Cardiac muscle cell (in vitro differentiated cells and primary cell): ENCODE results near the gene CACNB4. TPM values are rescaled to one million over a fixed set of nuclear protein-coding genes. Genes with fewer than 3 reads are reported as not detected.

Source experiments
- DNase-seq, 2 donors: peaks; one replicate each; pipeline versions ENCODE4 v3.0.0 to v3.0.0-alpha.2; 2010 to 2017; ENCODE audit warnings: low read depth in 1 of 2, low spot score in 1 of 2
- H3K27ac ChIP-seq: fragments of 200-600 bp; sonication (generic); 2 replicates; pipeline ENCODE4 v1.5.1; 2016
- H3K27me3 ChIP-seq: fragments of 200-600 bp; sonication (generic); 2 replicates; pipeline ENCODE4 v1.6.0; 2016; ENCODE audit warnings: control low read depth
- H3K36me3 ChIP-seq: fragments of 200-600 bp; sonication (generic); 2 replicates; pipeline ENCODE4 v1.5.1; 2016; ENCODE audit warnings: control low read depth
- H3K4me1 ChIP-seq: fragments of 200-600 bp; sonication (generic); 2 replicates; pipeline ENCODE4 v1.8.1; 2017; ENCODE audit warnings: low read depth, mild to moderate bottlenecking, mixed run types
- H3K4me3 ChIP-seq: fragments of 200-600 bp; sonication (generic); 2 replicates; pipeline ENCODE4 v1.5.1; 2016; ENCODE audit warnings: mild to moderate bottlenecking
- H3K9me3 ChIP-seq: fragments of 200-600 bp; sonication (generic); 2 replicates; pipeline ENCODE4 v1.5.1; 2017; ENCODE audit warnings: low read depth, mild to moderate bottlenecking, control low read depth
- polyA plus RNA-seq: library from polyadenylated mRNA; unstranded; fragments of >200 nt; fragmentation: Nextera tagmentation; extraction: Ambion mirVana; gene quantifications from 2 replicates; pipeline ENCODE4 v1.2.1, GENCODE V29; 2016
- total RNA-seq: library from RNA; depleted of rRNA; stranded (reverse); fragments of >200 nt; gene quantifications from 2 replicates; pipeline ENCODE4 v1.2.3, GENCODE V29; 2016
- TF ChIP-seq, protein P1 (sequence below): IDR thresholded peaks from 2 replicates; pipeline ENCODE4 v1.5.1; 2012; ENCODE audit warnings: low read depth, mild to moderate bottlenecking, low read length

Gene CACNB4
- total and polyA plus RNA-seq, 2 experiments from 2014 or later, result 0.09 to 0.18 TPM

DNA sequence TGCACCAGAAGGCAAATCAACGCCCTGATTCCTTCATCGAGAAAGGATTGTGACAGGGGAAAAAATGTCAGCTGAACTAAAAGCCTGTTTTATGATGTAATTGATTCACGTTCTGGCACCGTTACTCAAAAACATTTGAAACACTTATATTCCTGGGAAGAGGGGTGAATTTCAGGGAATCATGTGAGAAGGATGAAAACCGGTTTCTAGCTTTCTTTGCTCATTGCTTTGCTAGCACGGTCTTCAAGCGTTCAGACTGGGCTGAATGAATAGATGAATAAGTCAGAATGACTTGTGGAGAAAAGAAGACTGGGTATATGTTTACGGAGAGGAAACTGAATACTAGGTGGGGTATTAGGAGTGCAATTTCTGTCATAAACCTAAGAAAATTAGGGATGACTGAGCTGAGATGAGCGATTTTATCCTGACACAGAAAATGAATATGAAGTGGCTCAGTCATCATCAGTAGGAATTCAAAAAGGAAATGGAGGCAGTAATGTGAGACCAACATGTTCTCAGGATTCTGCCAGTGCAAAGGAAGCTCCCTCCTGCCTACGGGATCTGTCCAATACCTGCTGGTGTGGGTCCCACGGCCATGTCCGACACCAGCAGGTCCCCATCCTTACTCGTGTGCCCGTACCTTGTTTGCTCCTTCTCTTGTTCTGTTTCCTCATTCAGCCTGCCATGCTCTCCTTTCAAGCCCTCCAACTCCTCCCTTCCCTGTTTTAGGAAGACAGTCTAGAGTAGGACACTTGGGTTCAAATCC lies 146.0 kb downstream of the CACNB4 start:
- Histone ChIP-seq H3K9me3 (no peaks in the 10 kb centered on the region), H3K27ac (no peak overlapping the region), H3K4me3 (no peak overlapping the region), H3K27me3 (no peaks in the 10 kb centered on the region), H3K4me1 (no peaks in the 10 kb centered on the region), H3K36me3 (no peaks in the 10 kb centered on the region)
- DNase-seq, result no peak
- TF ChIP-seq, protein P1, sequence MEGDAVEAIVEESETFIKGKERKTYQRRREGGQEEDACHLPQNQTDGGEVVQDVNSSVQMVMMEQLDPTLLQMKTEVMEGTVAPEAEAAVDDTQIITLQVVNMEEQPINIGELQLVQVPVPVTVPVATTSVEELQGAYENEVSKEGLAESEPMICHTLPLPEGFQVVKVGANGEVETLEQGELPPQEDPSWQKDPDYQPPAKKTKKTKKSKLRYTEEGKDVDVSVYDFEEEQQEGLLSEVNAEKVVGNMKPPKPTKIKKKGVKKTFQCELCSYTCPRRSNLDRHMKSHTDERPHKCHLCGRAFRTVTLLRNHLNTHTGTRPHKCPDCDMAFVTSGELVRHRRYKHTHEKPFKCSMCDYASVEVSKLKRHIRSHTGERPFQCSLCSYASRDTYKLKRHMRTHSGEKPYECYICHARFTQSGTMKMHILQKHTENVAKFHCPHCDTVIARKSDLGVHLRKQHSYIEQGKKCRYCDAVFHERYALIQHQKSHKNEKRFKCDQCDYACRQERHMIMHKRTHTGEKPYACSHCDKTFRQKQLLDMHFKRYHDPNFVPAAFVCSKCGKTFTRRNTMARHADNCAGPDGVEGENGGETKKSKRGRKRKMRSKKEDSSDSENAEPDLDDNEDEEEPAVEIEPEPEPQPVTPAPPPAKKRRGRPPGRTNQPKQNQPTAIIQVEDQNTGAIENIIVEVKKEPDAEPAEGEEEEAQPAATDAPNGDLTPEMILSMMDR, result no peak

DNA sequence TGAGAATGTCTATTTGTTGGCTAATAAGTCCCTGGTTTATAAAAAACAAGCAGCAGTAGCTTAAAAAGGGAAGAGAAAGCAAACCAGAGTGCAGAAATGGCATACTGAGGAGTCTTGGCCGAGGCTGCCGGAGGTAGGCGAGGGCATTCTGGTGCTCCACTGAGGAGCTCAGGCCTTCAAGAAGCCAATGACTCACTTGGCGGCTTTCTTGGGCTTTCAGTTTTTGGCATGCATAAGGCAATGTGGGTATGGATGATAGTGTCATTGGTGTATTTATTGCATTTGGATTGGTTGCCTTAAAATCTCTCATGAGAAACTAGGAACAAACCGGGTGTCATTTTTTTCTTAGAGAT lies 151.1 kb downstream of the CACNB4 start:
- DNase-seq, result peak in 1 of 2 donors; percentile 13
- TF ChIP-seq, protein P1, result no peak
- Histone ChIP-seq H3K4me3 (no peak overlapping the region), H3K4me1 (no peaks in the 10 kb centered on the region), H3K36me3 (no peaks in the 10 kb centered on the region), H3K27me3 (no peaks in the 10 kb centered on the region), H3K9me3 (no peaks in the 10 kb centered on the region), H3K27ac (no peak overlapping the region)

DNA sequence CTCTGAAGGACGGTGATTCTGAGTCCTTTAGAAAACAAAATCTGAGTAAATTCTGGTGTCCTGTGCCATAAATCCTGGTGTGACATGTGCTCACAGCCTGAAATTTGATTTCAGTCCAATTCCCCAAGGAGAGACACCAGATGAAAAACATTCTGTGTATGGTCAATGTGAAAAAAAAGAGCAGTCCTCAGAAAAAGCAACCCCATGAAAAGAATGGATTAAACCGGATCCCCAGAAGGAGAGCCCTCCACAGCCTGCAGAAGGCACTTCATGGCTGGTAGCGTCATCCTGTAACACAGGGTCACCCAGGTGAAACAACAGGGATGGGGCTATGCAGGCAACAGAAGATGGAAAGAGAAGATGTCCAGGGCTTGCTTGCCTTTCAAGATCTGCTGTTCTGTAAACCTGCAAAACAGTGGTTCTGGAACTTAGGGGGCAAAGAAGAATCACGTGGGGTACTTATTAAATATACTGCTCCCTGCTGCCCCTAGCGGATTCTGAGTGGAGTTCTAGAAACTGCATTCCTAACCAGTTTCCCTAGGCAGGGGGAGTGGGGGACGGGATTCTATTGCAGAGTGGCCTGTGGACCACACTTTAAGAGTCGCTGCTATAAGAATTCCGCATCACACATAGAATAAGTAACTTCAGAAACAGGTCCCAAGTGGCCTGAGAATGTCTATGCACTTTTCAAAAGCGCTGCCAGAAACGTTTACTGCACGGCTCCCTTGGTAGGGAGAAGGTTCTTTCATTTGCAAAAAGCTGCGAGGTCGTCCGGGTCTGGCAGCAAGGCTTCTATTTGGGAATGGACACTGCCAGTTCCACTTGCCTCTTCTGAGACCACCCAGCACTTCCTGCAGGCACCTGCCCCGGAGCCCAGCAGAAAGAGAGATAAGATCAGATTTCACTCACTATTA lies 151.7 kb downstream of the CACNB4 start:
- Histone ChIP-seq H3K4me3 (no peak overlapping the region), H3K4me1 (no peaks in the 10 kb centered on the region), H3K27me3 (no peaks in the 10 kb centered on the region), H3K27ac (no peak overlapping the region), H3K9me3 (no peaks in the 10 kb centered on the region), H3K36me3 (no peaks in the 10 kb centered on the region)
- TF ChIP-seq, protein P1, result peak; percentile 62
- DNase-seq, result peak; percentile 27 to 68

DNA sequence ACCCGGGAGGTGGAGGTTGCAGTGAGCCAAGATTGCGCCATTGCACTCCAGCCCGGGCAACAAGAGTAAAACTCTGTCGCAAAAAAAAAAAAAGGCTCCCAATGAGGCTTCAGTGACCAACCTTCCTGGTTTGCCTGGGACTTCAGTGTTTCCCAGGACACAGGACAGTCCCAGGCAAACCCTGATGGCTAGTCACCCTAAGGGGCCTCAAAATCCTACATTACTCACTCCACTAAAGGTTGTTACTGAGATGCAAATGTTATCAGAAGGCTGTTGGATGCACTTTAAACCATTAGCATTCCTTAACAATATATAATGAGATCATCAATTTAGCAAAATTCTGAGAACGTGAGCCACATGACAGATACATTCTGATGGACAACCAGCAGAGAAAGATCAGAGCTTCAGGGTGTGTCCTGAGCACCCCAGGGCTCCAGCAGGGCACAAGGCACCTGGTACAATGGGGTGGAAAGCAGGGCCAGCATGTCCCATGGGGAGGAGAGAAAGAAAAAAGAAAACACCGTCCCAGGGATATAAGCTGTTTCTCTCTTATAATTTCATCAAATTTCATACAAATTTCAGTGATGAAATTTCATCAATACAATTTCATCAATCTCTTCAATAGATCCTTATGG lies 152.5 kb downstream of the CACNB4 start:
- TF ChIP-seq, protein P1, result no peak
- no peaks in the 10 kb centered on the region for H3K36me3 ChIP-seq
- no peak overlapping the region for H3K4me3 ChIP-seq
- H3K4me1 ChIP-seq, result no peaks in the 10 kb centered on the region
- no peaks in the 10 kb centered on the region for H3K9me3 ChIP-seq
- no peak for DNase-seq
- H3K27me3 ChIP-seq, result no peaks in the 10 kb centered on the region
- H3K27ac ChIP-seq, result no peak overlapping the region

DNA sequence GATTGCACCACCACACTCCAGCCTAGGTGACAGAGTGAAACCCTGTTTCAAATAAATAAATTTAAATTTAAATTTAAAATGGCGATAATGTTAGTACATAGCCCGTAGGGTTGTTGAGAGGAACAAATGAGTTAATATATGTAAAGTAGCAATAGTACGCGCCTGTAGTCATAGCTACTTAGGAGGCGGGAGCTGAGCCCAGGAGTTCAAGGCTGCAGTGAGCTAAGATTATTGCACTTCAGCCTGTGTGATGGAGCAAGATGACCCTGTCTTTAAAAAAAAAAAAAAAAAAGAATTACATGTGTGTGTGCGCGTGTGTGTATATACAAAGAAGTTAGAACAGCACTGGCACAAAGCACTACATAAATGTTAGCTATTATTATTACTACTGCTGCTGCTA lies 153.2 kb downstream of the CACNB4 start:
- Histone ChIP-seq H3K27me3 (no peaks in the 10 kb centered on the region), H3K9me3 (no peaks in the 10 kb centered on the region), H3K36me3 (no peaks in the 10 kb centered on the region), H3K4me3 (no peak overlapping the region), H3K27ac (no peak overlapping the region), H3K4me1 (no peaks in the 10 kb centered on the region)
- DNase-seq, result no peak
- TF ChIP-seq, protein P1, result no peak
